Lower leg skin (tissue), 4 donors: ENCODE data around the gene FANCL. TPM values are rescaled to one million over a fixed set of nuclear protein-coding genes. Genes with fewer than 3 reads are reported as not detected.
A peak's percentile ranks its signal among the peaks of the same experiment; 100 is the strongest.
"Not testable (repeated sequence)": the region's sequence is repeated elsewhere in the genome, so short reads cannot be mapped to it uniquely, and the experiment has no call there.

Experiments used
- DNase-seq, 2 donors: peaks; one replicate each; pipeline ENCODE4 v3.0.0-alpha.2; 2019; ENCODE audit warnings: low spot score in 2 of 2
- H3K4me3 ChIP-seq: fragments of 200-600 bp; sonication (generic); 2 replicates; pipeline ENCODE4 v1.5.1; 2017; ENCODE audit warnings: mild to moderate bottlenecking, low read depth; ENCODE audit not compliant: poor library complexity, severe bottlenecking
- CTCF ChIP-seq, 3 donors: fragments of 450-650 bp; IDR thresholded peaks; one replicate each; pipeline ENCODE4 v1.5.1; 2016; ENCODE audit warnings: antibody characterized with exemption in 3 of 3, mild to moderate bottlenecking in 3 of 3, moderate library complexity in 2 of 3
- POLR2A ChIP-seq, 2 donors: fragments of 450-650 bp; IDR thresholded peaks; one replicate each; pipeline ENCODE4 v1.6.1; 2016 to 2017; ENCODE audit warnings: antibody characterized with exemption in 2 of 2, mild to moderate bottlenecking in 1 of 2, moderate library complexity in 1 of 2
- WGBS, 2 donors: methylation state at CpG; one replicate each; pipeline ENCODE4 v1.1.5; 2018; 5-methylcytosine and 5-hydroxymethylcytosine counted together
- intact Hi-C: fragments of 100-400 bp; cut with DNase I; formaldehyde crosslinking; loops from one replicate; pipeline ENCODE4 v1.15.0; 2023; ENCODE audit warnings: low total_unique reads
- total RNA-seq, 4 donors: library from RNA; depleted of rRNA; stranded (reverse); fragments of >200 nt; gene quantifications; one replicate each; pipeline ENCODE4 v1.1.0, GENCODE V29; 2016

FANCL gene
- 10 to 100 TPM in 1 of 4 donors, 1 to 10 TPM in 3; 8.2 to 11.1 (median 9.3) TPM for total RNA-seq

- 0% methylated on average over 56 to 59 of the region's 59 CpGs for WGBS, 2 donors
- intact Hi-C loops: no loop called here
- peak; percentile 79 to 96 for DNase-seq
- TF ChIP-seq CTCF (IDR thresholded peaks at IDR 0.05) (no peak), POLR2A (IDR thresholded peaks at IDR 0.05) (no peak)
- H3K4me3 ChIP-seq: peak within 1 kb of the TSS; percentile 94
Measured at GRCh38 chr2:58240670-58241545, at the start of gene FANCL. TSS of gene FANCL (minus strand) at chr2:58241325. CDS start at chr2:58241313, 12 bp downstream.

GRCh38 chr2:58289029-58289428, 47.9 kb upstream of the FANCL start:
- no peak for TF ChIP-seq POLR2A (IDR thresholded peaks at IDR 0.05)
- no peak for TF ChIP-seq CTCF (IDR thresholded peaks at IDR 0.05)
- H3K4me3 ChIP-seq: no peak overlapping the region
- WGBS, 2 donors: 57 to 77% methylated on average over 3 of the region's 3 CpGs
- no peak for DNase-seq
- intact Hi-C loops: no loop called here

GRCh38 chr2:58283931-58284330, 42.8 kb upstream of the FANCL start:
- TF ChIP-seq CTCF (IDR thresholded peaks at IDR 0.05): no peak
- no peak for TF ChIP-seq POLR2A (IDR thresholded peaks at IDR 0.05)
- intact Hi-C loops: no loop called here
- no peak for DNase-seq

GRCh38 chr2:58275144-58275543, 34.0 kb upstream of the FANCL start:
- intact Hi-C loops, DNase-seq, H3K4me3 ChIP-seq: not testable (repeated sequence)
- WGBS, 2 donors: 79 to 81% methylated on average over 3 of the region's 3 CpGs

More at GRCh38 chr2:58283931-58284330, 42.8 kb upstream of the FANCL start:
- no peak overlapping the region for H3K4me3 ChIP-seq

- no peak overlapping the region for H3K4me3 ChIP-seq
- no peak for TF ChIP-seq POLR2A (IDR thresholded peaks at IDR 0.05)
- TF ChIP-seq CTCF (IDR thresholded peaks at IDR 0.05): no peak
- WGBS, 2 donors: 46 to 76% methylated on average over 1 of the region's 1 CpG
- no peak for DNase-seq
- intact Hi-C loops: no loop called here
Measured at GRCh38 chr2:58271826-58272225, 30.7 kb upstream of the FANCL start.

- intact Hi-C loops: no loop called here
- no peak for DNase-seq
- TF ChIP-seq POLR2A (IDR thresholded peaks at IDR 0.05): no peak
- no peak for TF ChIP-seq CTCF (IDR thresholded peaks at IDR 0.05)
- no peak overlapping the region for H3K4me3 ChIP-seq
- WGBS, 2 donors: 85 to 87% methylated on average over 4 of the region's 4 CpGs
Measured at GRCh38 chr2:58268685-58269084, 27.6 kb upstream of the FANCL start.
